ENCODE data around the gene UBE2V1.
"Not testable (repeated sequence)": the region's sequence is repeated elsewhere in the genome, so short reads cannot be mapped to it uniquely, and the experiment has no call there.

UBE2V1 gene

DNA sequence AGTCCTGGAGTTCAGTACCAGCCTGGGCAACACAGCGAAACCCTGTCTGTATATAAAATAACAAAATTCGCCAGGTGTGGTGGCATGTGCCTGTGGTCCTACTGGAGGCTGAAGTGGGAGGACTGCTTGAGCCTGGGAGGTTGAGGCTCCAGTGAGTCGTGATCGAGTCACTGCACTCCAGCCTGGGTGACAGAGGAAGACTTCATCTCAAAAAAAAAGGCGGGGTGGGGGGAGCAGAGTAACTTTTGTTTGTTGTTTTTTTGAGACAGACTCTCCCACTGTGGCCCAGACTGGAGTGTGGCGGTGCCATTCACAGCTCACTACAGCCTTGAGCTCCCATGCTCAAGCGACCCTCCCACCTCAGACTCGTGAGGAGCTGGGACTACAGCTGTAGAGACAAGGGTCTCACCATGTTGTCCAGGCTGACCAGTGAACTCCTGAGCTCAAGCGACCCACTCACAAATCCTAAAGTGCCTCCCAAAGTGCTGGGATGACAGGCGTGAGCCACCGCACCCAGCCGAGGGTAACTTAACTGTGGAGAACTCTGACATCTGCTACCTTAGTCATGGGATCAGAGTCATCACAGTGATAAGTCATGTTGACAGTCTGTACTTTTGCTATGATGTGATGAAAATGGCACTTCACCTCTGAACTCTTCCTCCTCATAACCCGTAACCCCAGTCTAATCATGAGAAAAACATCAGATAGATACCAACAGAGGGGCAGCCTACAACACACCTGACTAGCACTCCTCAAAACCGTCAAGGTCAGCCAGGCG lies 24.1 kb upstream of the UBE2V1 start:
- TF ChIP-seq FOXM1 (IDR thresholded peaks at IDR 0.05; ENCODE audit: borderline replicate concordance) (no peak), L3MBTL2 (conservative IDR thresholded peaks at IDR 0.05) (no peak), BHLHE40 (IDR thresholded peaks at IDR 0.05; ENCODE audit: borderline replicate concordance) (no peak), ARNT (IDR thresholded peaks at IDR 0.05) (no peak), SUZ12 (IDR thresholded peaks at IDR 0.05) (no peak), TARDBP (IDR thresholded peaks at IDR 0.05) (no peak), ELF4 (IDR thresholded peaks at IDR 0.05) (no peak), SP1 (IDR thresholded peaks at IDR 0.05) (no peak), CTBP1 (IDR thresholded peaks at IDR 0.05; ENCODE audit: borderline replicate concordance) (no peak), ZNF384 (IDR thresholded peaks at IDR 0.05) (no peak)
- TF ChIP-seq, protein P1, sequence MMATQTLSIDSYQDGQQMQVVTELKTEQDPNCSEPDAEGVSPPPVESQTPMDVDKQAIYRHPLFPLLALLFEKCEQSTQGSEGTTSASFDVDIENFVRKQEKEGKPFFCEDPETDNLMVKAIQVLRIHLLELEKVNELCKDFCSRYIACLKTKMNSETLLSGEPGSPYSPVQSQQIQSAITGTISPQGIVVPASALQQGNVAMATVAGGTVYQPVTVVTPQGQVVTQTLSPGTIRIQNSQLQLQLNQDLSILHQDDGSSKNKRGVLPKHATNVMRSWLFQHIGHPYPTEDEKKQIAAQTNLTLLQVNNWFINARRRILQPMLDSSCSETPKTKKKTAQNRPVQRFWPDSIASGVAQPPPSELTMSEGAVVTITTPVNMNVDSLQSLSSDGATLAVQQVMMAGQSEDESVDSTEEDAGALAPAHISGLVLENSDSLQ (IDR thresholded peaks at IDR 0.05) = no peak
- ChIA-PET POLR2A (interaction anchor here (1.1 kb wide), 1 partner anchor 21 kb away, joined by 3 read pairs; no protein-coding TSS in a partner anchor), CTCF (no interaction called here)
- DNase-seq (ENCODE audit: extremely low spot score) = no peak

DNA sequence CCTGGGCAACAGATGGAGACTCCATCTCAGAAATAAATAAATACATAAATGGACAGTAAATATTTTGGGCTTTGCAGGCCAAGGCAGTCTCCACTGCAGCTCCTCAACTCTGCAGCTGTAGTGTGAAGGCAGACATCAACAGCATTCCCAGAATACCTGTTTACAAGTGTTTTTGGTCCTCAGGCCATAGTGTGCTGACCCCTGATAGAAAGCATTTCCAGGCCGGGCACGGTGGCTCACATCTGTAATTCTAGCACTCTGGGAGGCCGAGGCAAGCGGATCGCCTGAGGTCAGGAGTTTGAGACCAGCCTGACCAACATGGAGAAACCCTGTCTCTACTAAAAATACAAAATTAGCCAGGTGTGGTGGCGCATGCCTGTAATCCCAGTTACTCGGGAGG lies 22.2 kb upstream of the UBE2V1 start:
- CTCF ChIA-PET; DNase-seq (ENCODE audit: extremely low spot score): not testable (repeated sequence)
- POLR2A ChIA-PET = interaction anchor here (1.6 kb wide), 1 partner anchor 17 kb away, joined by 3 read pairs; no protein-coding TSS in a partner anchor

DNA sequence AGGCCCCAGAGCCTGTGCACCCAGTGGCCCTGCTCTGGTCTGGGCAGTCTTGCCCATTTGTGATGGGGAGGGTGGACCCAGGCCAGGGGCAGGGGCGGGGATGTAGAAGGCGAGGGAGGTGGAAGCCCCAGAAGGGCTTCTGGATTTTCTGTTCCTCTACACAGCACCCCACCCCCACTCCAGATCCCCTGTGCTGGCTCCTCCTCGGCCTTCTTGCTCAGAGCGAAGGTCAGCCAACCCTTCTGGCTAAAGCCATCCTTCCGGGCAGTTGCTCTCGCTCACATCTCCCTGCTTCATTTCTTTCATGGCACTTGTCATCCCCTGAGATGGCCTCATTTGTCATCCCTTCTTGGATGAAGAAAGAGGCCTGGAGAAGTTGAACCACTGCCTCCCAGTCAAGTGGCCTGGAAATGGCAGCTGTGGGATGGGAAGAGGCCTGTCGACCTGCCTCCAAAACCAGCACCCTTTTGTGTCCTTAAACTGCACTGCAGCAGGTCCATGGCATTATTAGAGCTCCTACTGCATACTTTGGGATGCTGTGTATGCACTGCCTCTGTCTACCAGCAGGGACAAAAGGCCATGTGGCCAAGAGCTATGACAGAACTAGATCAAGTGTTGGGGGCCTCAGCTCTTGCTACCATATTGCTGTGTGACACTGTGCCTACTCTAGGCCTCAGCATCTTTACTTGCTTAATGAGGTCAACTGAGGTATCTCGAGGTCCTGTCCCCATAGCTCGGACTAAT lies 20.7 kb upstream of the UBE2V1 start:
- no peak for TF ChIP-seq L3MBTL2 (conservative IDR thresholded peaks at IDR 0.05)
- no peak for TF ChIP-seq SP1 (IDR thresholded peaks at IDR 0.05)
- TF ChIP-seq NFRKB (IDR thresholded peaks at IDR 0.05) = no peak
- no peak for TF ChIP-seq ELF4 (IDR thresholded peaks at IDR 0.05)
- TF ChIP-seq FOXA1 (IDR thresholded peaks at IDR 0.05) = no peak
- no peak for TF ChIP-seq LEF1 (IDR thresholded peaks at IDR 0.05; ENCODE audit: borderline replicate concordance)
- TF ChIP-seq CTBP1 (IDR thresholded peaks at IDR 0.05; ENCODE audit: borderline replicate concordance) = no peak
- TF ChIP-seq FOXK2 (IDR thresholded peaks at IDR 0.05) = no peak
- TF ChIP-seq BHLHE40 (IDR thresholded peaks at IDR 0.05; ENCODE audit: borderline replicate concordance) = no peak
- TF ChIP-seq HDGF (IDR thresholded peaks at IDR 0.05; ENCODE audit: borderline replicate concordance) = no peak
- no peak for TF ChIP-seq ZNF384 (IDR thresholded peaks at IDR 0.05)
- TF ChIP-seq, protein P1 (IDR thresholded peaks at IDR 0.05) = no peak
- TF ChIP-seq TARDBP (IDR thresholded peaks at IDR 0.05) = no peak
- no peak for TF ChIP-seq SUZ12 (IDR thresholded peaks at IDR 0.05)
- TF ChIP-seq ARNT (IDR thresholded peaks at IDR 0.05) = no peak
- TF ChIP-seq FOXM1 (IDR thresholded peaks at IDR 0.05; ENCODE audit: borderline replicate concordance) = no peak
- ChIA-PET CTCF (interaction anchor here (0.7 to 1.1 kb wide), 2 partner anchors 13 to 18 kb away, joined by 3 to 6 read pairs; no protein-coding TSS in a partner anchor), POLR2A (interaction anchor here (0.5 to 2.0 kb wide), 4 partner anchors 17 to 1203 kb away, joined by 3 to 5 read pairs (median 4); partner anchors contain the start of gene PEDS1)
- DNase-seq (ENCODE audit: extremely low spot score) = no peak

DNA sequence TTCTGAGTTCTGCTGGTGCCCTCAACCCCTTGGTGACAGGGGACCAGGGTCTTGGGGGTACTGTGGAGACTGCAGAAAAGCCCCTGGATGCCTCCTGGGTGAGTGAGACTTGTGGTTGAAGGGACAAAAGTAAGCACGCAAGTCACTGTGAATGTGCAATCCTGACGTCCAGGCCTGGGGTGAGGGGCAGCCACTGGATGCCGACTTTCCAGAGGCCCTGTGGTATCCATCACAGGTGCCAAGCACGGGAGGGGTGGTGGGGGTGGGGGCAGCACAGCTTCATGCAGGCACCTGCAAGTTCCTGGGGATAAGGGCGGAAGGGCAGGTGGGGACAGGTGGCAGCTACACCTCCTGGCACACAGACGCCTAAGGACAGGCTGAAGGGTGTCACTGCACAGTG lies 20.1 kb upstream of the UBE2V1 start:
- POLR2A ChIA-PET = interaction anchor here (1.1 to 2.0 kb wide), 2 partner anchors 17 to 21 kb away, joined by 4 to 5 read pairs; partner anchors contain the start of gene PEDS1
- TF ChIP-seq HDGF (IDR thresholded peaks at IDR 0.05; ENCODE audit: borderline replicate concordance) (no peak), FOXK2 (IDR thresholded peaks at IDR 0.05) (no peak), ZNF384 (IDR thresholded peaks at IDR 0.05) (no peak), ELF4 (IDR thresholded peaks at IDR 0.05) (no peak), FOXM1 (IDR thresholded peaks at IDR 0.05; ENCODE audit: borderline replicate concordance) (no peak), SP1 (IDR thresholded peaks at IDR 0.05) (no peak), CTBP1 (IDR thresholded peaks at IDR 0.05; ENCODE audit: borderline replicate concordance) (no peak), SUZ12 (IDR thresholded peaks at IDR 0.05) (no peak), BHLHE40 (IDR thresholded peaks at IDR 0.05; ENCODE audit: borderline replicate concordance) (no peak), TARDBP (IDR thresholded peaks at IDR 0.05) (no peak), LEF1 (IDR thresholded peaks at IDR 0.05; ENCODE audit: borderline replicate concordance) (no peak), ARNT (IDR thresholded peaks at IDR 0.05) (no peak), FOXA1 (IDR thresholded peaks at IDR 0.05) (no peak), NFRKB (IDR thresholded peaks at IDR 0.05) (no peak)
- TF ChIP-seq, protein P1 (IDR thresholded peaks at IDR 0.05) = no peak
- CTCF ChIA-PET = no interaction called here
- DNase-seq (ENCODE audit: extremely low spot score) = no peak

DNA sequence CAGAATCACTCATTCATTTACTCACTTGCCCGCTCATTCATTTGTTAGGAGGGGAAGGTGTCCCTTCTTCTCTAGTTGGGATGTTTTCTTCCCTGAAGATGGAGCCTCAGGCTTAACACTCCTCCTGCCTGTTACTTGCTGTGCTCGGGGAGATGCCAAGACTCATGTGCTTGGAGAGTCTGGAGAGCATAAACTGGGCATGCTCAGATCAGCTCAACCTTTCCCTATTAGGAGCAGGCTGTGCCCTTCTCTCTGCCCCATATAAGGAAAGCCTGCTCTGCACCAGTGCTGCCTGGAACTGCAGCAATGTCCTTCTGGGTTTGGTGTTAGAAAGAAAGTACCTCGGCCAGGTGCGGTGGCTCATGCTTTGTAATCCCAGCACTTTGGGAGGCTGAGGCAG lies 18.0 kb upstream of the UBE2V1 start:
- CTCF ChIA-PET = no interaction called here
- TF ChIP-seq ELF4 (IDR thresholded peaks at IDR 0.05) (no peak), BHLHE40 (IDR thresholded peaks at IDR 0.05; ENCODE audit: borderline replicate concordance) (no peak), SP1 (IDR thresholded peaks at IDR 0.05) (no peak), FOXK2 (IDR thresholded peaks at IDR 0.05) (no peak), ARNT (IDR thresholded peaks at IDR 0.05) (no peak), HDGF (IDR thresholded peaks at IDR 0.05; ENCODE audit: borderline replicate concordance) (no peak), NFRKB (IDR thresholded peaks at IDR 0.05) (no peak), FOXM1 (IDR thresholded peaks at IDR 0.05; ENCODE audit: borderline replicate concordance) (no peak), FOXA1 (IDR thresholded peaks at IDR 0.05) (no peak), CTBP1 (IDR thresholded peaks at IDR 0.05; ENCODE audit: borderline replicate concordance) (no peak), SUZ12 (IDR thresholded peaks at IDR 0.05) (no peak), LEF1 (IDR thresholded peaks at IDR 0.05; ENCODE audit: borderline replicate concordance) (no peak), TARDBP (IDR thresholded peaks at IDR 0.05) (no peak), ZNF384 (IDR thresholded peaks at IDR 0.05) (no peak)
- TF ChIP-seq, protein P1 (IDR thresholded peaks at IDR 0.05) = no peak
- no peak for DNase-seq (ENCODE audit: extremely low spot score)
- POLR2A ChIA-PET = no interaction called here
